Fibroblast of skin of scalp (primary cell): ENCODE results near the gene EEFSEC.

Experiments used
- DNase-seq: peaks from one replicate; pipeline ENCODE4 v3.0.0-alpha.2; 2013

Gene EEFSEC

GRCh38 chr3:128273841-128274573, 120.7 kb downstream of the EEFSEC start:
- DNase-seq, result no peak

GRCh38 chr3:128274837-128275236, 121.6 kb downstream of the EEFSEC start:
- peak; percentile 76 for DNase-seq

- no peak for DNase-seq
Observed at GRCh38 chr3:128275316-128276145, 122.2 kb downstream of the EEFSEC start.

GRCh38 chr3:128276146-128276435, 122.8 kb downstream of the EEFSEC start:
- peak; percentile 27 for DNase-seq

GRCh38 chr3:128276577-128277183, 123.4 kb downstream of the EEFSEC start:
- no peak for DNase-seq

- no peak for DNase-seq
Observed at GRCh38 chr3:128277378-128278069, 124.2 kb downstream of the EEFSEC start.

- no peak for DNase-seq
Observed at GRCh38 chr3:128278130-128278529, 124.8 kb downstream of the EEFSEC start.

- peak; percentile 90 for DNase-seq
Observed at GRCh38 chr3:128278761-128279600, 125.7 kb downstream of the EEFSEC start.

GRCh38 chr3:128279601-128279880, 126.3 kb downstream of the EEFSEC start:
- no peak for DNase-seq

GRCh38 chr3:128280481-128281052, 127.3 kb downstream of the EEFSEC start:
- no peak for DNase-seq

GRCh38 chr3:128281056-128281455, 127.8 kb downstream of the EEFSEC start:
- no peak for DNase-seq

GRCh38 chr3:128281461-128282367, 128.4 kb downstream of the EEFSEC start:
- no peak for DNase-seq

GRCh38 chr3:128282380-128283196, 129.3 kb downstream of the EEFSEC start:
- DNase-seq, result peak; percentile 28

- no peak for DNase-seq
Observed at GRCh38 chr3:128283421-128283820, 130.1 kb downstream of the EEFSEC start.

GRCh38 chr3:128285042-128285966, 132.0 kb downstream of the EEFSEC start:
- no peak for DNase-seq

GRCh38 chr3:128285967-128286321, 132.7 kb downstream of the EEFSEC start:
- no peak for DNase-seq

GRCh38 chr3:128286691-128287090, 133.4 kb downstream of the EEFSEC start:
- DNase-seq, result no peak

- DNase-seq, result no peak
Observed at GRCh38 chr3:128287216-128287615, 133.9 kb downstream of the EEFSEC start.

GRCh38 chr3:128289534-128289933, 136.3 kb downstream of the EEFSEC start:
- DNase-seq, result no peak
